Astrocyte (in vitro differentiated cells and primary cell): ENCODE results near the gene MTERF1.

ENCODE experiments used
- CTCF ChIP-seq: IDR thresholded peaks from 2 replicates; pipeline ENCODE4 v1.5.1; 2011; ENCODE audit warnings: low read depth, mild to moderate bottlenecking, inconsistent platforms, low read length, moderate library complexity; ENCODE audit not compliant: insufficient read depth
- EZH2 ChIP-seq: IDR thresholded peaks from 2 replicates; pipeline ENCODE4 v1.6.1; 2012; ENCODE audit warnings: mild to moderate bottlenecking, low read length, inconsistent platforms; ENCODE audit not compliant: insufficient read depth

GRCh38 chr7:91898240-91898992, 17.9 kb upstream of the MTERF1 start:
- TF ChIP-seq CTCF (no peak), EZH2 (no peak)
